ENCODE results near the gene RXRA.

RXRA gene

GRCh38 chr9:134404376-134405358 is 78.4 kb downstream of the RXRA start:
- DNase-seq, result no peak

DNA sequence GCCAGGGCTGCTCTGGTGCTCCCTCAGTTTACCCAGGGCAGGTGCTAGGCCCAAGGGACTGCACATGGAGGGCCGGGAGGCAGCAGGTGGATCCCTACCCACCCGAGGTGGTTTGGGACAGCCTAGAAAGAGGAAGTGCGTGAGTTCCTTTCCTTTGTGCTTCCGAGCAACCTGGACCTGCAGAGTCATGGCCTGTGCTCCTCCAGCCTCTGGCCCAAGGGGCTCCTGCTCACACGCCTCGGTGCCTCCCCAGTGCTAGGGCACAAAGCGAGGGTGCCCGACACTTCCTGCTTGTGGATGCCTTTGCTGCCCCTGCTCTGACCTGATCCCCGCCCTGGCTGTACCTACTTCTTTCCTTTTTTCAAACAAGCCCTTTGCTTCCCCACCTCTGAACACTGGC is 79.3 kb downstream of the RXRA start:
- no peak for DNase-seq

DNA sequence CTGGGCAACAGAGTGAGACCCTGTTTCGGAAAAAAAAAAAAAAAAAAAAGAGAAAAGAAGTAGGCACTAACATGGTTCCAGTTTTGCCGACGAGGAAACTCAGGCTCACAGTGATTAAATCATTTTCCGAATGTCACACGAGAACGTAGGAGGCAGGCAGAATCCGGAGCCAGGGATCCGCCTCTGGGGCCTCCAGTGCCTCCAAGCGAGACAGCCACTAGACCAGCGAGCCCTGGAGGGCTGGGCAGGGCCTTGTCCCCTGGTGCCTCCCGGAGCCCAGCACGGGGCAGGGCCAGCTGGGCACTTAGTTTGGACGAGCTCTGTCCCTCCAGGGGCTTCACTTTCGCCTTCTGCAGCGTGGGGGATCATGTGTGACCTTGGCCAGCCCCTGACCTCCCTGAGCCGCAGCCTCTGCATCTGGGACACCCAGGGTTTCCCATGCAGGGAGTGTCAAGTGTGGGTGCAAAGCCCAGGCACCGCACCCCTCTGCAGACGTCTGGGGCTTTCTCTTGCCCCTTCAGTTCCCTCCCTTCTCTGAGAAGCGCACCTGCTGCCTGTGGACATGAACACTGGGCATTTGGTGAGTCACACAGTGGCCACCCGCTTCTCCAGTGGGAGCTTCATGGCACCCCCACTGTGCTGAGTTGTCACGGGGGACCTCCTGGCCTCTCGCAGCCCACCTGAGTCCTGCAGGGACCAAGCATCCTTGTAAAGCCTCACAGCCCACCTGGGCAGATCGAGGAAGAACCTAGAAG is 80.3 kb downstream of the RXRA start:
- DNase-seq, result no peak

GRCh38 chr9:134407121-134407779 is 81.0 kb downstream of the RXRA start:
- peak; percentile 89 for DNase-seq

DNA sequence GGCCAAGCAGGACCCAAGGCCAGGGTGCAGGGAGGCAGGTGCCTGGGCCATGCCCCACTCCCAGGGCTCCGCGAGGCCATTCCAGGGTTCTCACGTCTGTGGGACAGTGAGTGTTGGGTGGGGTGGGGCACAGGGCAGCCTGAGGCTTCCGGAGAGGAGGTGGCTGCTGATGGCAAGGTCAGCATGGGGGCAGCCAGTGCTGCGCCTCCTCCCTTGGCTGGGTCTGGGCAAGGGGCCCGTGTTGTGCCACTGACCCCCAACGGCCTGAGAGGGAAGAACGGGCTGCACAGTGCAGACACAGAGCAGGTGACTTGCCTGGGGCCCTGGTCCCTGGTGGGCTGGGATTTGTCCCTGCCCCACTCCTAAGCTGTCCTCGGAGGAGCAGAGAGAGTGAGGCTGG is 82.1 kb downstream of the RXRA start:
- DNase-seq, result no peak

GRCh38 chr9:134408939-134409737 is 82.9 kb downstream of the RXRA start:
- DNase-seq, result no peak

GRCh38 chr9:134410071-134410834 is 84.0 kb downstream of the RXRA start:
- no peak for DNase-seq

DNA sequence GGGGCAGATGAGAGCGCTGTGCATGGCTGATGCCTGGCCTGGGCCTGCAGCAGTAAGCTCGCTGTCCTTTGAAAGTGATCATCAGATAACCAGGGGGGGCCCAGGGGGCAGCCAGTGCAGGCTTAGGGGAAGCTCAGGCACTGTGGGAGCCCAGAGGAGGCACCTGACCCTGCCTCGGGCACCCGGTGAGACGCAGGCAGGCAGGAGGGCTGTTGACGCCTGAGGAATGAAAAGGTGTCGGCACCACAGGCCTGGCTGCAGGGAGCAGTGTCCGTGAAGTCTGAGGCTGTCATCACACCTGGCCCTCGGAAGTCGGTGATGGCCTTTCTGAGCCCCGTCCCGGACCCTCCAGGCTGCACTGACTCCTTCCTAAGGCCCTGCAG is 84.6 kb downstream of the RXRA start:
- DNase-seq, result no peak

- no peak for DNase-seq
These were observed 85.4 kb downstream of the RXRA start for GRCh38 chr9:134411440-134412297.

DNA sequence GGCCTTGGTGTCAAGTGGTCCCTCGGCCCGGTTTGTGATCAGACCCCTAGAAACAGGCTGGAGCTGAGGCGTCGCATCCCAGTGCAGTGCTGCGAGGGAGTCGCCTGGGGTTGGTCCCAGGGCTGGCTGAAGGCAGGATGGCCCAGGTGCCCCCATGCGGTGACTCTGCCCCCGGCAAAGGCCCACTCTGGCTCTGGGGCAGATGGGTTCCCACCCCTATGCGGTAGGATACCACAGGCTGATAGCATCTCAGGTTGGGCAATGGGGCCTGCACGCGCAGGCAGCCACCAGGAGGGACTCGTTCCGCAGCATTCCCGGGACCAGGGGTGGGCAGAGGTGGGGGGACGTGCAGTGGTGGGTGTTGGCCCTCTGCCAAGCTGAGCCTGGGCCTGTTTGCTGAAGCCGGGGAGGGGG is 86.0 kb downstream of the RXRA start:
- no peak for DNase-seq

- no peak for DNase-seq
These were observed 87.0 kb downstream of the RXRA start for GRCh38 chr9:134413112-134413715.

GRCh38 chr9:134413890-134414623 is 87.8 kb downstream of the RXRA start:
- DNase-seq, result no peak

- no peak for DNase-seq
These were observed 88.7 kb downstream of the RXRA start for GRCh38 chr9:134414900-134415425.

DNA sequence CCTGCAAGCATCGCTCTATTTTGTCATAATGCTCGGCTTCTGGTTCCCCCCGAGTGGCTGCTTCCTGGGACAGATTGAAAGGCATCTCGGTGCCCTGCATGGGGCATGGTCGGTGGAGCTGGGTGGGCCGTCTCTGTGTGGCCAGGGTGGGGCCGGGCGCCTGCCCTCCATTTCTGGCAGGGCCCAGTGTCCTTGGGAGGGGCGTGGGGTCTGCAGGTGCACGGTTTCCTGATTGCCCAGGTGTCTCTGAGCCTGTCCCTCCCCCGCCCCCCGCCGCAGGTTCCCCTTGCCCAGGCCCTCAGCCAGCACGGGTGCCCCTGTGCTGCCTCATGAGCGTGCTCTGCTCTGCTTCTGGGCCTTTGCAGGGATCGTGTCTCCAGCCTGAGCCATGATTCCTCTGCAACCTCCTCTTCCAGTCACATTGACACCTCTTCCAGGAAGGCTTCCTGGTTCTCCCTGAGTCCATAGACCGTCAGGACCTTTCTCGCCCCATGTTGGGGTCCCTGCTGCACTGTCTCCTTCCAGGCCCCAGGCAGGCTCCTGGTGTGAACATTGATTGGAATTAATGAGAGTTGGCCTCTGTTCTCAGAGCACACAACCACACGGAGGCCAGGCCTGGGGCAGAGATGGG is 90.2 kb downstream of the RXRA start:
- no peak for DNase-seq

DNA sequence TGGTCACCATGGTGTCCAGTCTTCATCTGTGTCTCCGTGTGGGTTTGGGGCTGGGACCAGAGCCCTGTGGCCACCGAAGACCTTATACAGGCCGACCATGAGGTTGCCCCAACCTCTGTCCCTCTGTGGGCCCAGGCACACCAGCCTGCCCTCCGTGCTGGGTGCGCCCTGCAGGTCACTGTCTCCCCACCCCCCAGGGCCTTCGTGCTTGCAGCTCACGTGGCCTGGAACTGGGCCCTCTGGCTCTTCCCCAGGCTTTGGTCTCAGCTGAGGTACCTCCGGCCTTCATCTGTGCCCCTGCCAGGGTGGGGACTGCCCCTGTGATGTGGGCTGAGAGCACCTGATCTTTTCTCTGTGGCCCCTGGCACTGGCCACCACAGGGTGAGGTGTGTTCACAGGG is 92.1 kb downstream of the RXRA start:
- DNase-seq, result no peak

- DNase-seq, result no peak
These were observed 92.9 kb downstream of the RXRA start for GRCh38 chr9:134419000-134419683.

GRCh38 chr9:134419684-134420076 is 93.4 kb downstream of the RXRA start:
- DNase-seq, result no peak

GRCh38 chr9:134420281-134420845 is 94.1 kb downstream of the RXRA start:
- DNase-seq, result no peak
